ENCODE data around the gene ACTL7A.

GRCh38 chr9:108855529-108855886 lies 6.6 kb upstream of the ACTL7A start:
- TF ChIP-seq CTCF (IDR thresholded peaks at IDR 0.05; ENCODE audit: insufficient read depth, low read length) (no peak), GABPA (IDR thresholded peaks at IDR 0.05; ENCODE audit: low read depth) (no peak)
